Astrocyte (in vitro differentiated cells and primary cell): ENCODE results near the gene MNT. TPM values are rescaled to one million over a fixed set of nuclear protein-coding genes. Genes with fewer than 3 reads are reported as not detected.

Experiments used
- DNase-seq: peaks from one replicate; pipeline ENCODE4 v3.0.0-alpha.2; 2010; ENCODE audit warnings: low read depth
- FAIRE-seq: peaks from 2 replicates; lab custom pipeline; 2011; peaks lifted over from hg19 to GRCh38; lab: Jason Lieb, UNC
- H2AFZ ChIP-seq: 2 replicates; pipeline ENCODE4 v1.6.0; 2012; ENCODE audit warnings: low read depth, low read length, inconsistent platforms
- H3K27ac ChIP-seq: 2 replicates; pipeline ENCODE4 v1.5.1; 2011; ENCODE audit warnings: low read depth, low read length, inconsistent platforms
- H3K27me3 ChIP-seq: 2 replicates; pipeline ENCODE4 v1.6.0; 2011; ENCODE audit warnings: low read length, inconsistent platforms; ENCODE audit not compliant: insufficient read depth
- H3K36me3 ChIP-seq: 2 replicates; pipeline ENCODE4 v1.5.1; 2011; ENCODE audit warnings: low read length, inconsistent platforms; ENCODE audit not compliant: insufficient read depth
- H3K4me1 ChIP-seq: 2 replicates; pipeline ENCODE4 v1.5.1; 2011; ENCODE audit warnings: low read length, inconsistent platforms; ENCODE audit not compliant: insufficient read depth
- H3K4me2 ChIP-seq: 2 replicates; pipeline ENCODE4 v1.6.0; 2012; ENCODE audit warnings: low read length, inconsistent platforms
- H3K4me3 ChIP-seq: 2 replicates; pipeline ENCODE4 v1.5.1; 2011; ENCODE audit warnings: low read depth, mild to moderate bottlenecking, low read length, inconsistent platforms; ENCODE audit not compliant: insufficient read depth
- H3K79me2 ChIP-seq: 2 replicates; pipeline ENCODE4 v1.6.0; 2012; ENCODE audit warnings: mild to moderate bottlenecking, low read length, inconsistent platforms; ENCODE audit not compliant: insufficient read depth
- H3K9ac ChIP-seq: 2 replicates; pipeline ENCODE4 v1.6.0; 2012; ENCODE audit warnings: mild to moderate bottlenecking, low read length, inconsistent platforms
- H3K9me3 ChIP-seq: 2 replicates; pipeline ENCODE4 v1.5.1; 2012; ENCODE audit warnings: low read depth, mild to moderate bottlenecking, low read length, inconsistent platforms; ENCODE audit not compliant: insufficient read depth
- H4K20me1 ChIP-seq: 2 replicates; pipeline ENCODE4 v1.6.0; 2012; ENCODE audit warnings: low read length, inconsistent platforms; ENCODE audit not compliant: insufficient read depth
- H3K27ac Mint-ChIP-seq: one replicate; pipeline ENCODE4 v1.8.0; 2021; ENCODE audit warnings: mild to moderate bottlenecking, mixed read lengths; ENCODE audit not compliant: unreplicated experiment
- H3K27me3 Mint-ChIP-seq: one replicate; pipeline ENCODE4 v1.8.0; 2021; ENCODE audit warnings: low read depth, mixed read lengths; ENCODE audit not compliant: unreplicated experiment
- H3K36me3 Mint-ChIP-seq: one replicate; pipeline ENCODE4 v1.8.0; 2021; ENCODE audit warnings: low read depth, mixed read lengths; ENCODE audit not compliant: unreplicated experiment
- H3K4me1 Mint-ChIP-seq: one replicate; pipeline ENCODE4 v1.8.0; 2021; ENCODE audit warnings: low read depth, mixed read lengths; ENCODE audit not compliant: unreplicated experiment
- H3K4me3 Mint-ChIP-seq: one replicate; pipeline ENCODE4 v1.8.0; 2021; ENCODE audit warnings: mild to moderate bottlenecking, moderate library complexity, mixed read lengths; ENCODE audit not compliant: unreplicated experiment
- H3K9me3 Mint-ChIP-seq: one replicate; pipeline ENCODE4 v1.8.0; 2021; ENCODE audit warnings: mild to moderate bottlenecking, mixed read lengths; ENCODE audit not compliant: unreplicated experiment
- EZH2 ChIP-seq: IDR thresholded peaks from 2 replicates; pipeline ENCODE4 v1.6.1; 2012; ENCODE audit warnings: mild to moderate bottlenecking, low read length, inconsistent platforms; ENCODE audit not compliant: insufficient read depth
- total RNA-seq: library from RNA; stranded (reverse); gene quantifications from 2 replicates; pipeline ENCODE4 v1.2.1, GENCODE V29; 2021
- TF ChIP-seq, protein P1 (sequence below): IDR thresholded peaks from 2 replicates; pipeline ENCODE4 v1.5.1; 2011; ENCODE audit warnings: low read depth, mild to moderate bottlenecking, inconsistent platforms, low read length, moderate library complexity; ENCODE audit not compliant: insufficient read depth

MNT gene
- total RNA-seq, 1 donor from 2014 or later, result 29.1 TPM

DNA sequence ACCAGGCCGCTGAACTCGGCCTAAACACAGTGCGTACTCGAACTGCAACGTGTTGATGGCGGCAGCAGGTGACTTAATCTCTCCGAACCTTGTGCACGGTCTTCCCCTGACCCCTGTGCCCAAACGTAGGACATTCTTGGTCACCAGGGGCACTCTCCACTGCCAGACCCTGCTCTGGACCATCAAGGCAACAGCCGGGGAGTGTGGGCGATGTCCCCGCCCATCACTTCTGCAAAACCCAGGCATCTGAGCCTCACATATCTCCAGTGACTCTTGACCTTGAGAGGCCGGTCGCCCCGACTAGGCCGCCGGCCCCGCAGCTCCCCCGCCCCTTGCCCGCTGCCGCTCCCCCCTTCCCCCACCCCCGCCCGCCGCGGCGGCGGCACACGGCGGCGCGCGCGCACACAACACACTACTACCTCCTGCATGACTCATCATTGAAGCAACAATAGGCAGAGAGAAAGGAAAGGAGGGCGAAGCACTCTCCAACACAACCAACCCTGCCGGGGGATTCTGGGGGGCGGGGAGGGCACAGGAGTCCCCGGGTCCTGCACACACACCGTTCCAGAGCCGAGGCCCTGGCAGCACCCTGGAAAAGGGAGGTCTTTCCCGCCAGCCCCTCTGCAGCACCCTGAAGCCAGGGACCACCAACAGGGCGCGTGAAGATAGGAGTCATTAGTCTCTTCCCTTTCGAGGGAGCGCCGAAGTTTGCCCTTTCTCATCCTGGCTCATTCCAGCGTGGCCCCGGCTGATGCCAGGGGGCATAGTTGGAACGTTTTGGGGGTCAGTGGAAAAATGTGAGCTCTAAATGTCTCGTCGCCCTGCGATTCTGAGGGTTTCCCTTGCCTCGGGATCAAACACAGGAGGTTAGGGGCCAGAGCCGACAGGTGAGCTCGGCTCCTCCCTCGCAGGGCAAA is 1.9 kb downstream of the MNT start:
- FAIRE-seq (no peak), DNase-seq (peak; percentile 73)
- TF ChIP-seq EZH2, result no peak
- TF ChIP-seq, protein P1, sequence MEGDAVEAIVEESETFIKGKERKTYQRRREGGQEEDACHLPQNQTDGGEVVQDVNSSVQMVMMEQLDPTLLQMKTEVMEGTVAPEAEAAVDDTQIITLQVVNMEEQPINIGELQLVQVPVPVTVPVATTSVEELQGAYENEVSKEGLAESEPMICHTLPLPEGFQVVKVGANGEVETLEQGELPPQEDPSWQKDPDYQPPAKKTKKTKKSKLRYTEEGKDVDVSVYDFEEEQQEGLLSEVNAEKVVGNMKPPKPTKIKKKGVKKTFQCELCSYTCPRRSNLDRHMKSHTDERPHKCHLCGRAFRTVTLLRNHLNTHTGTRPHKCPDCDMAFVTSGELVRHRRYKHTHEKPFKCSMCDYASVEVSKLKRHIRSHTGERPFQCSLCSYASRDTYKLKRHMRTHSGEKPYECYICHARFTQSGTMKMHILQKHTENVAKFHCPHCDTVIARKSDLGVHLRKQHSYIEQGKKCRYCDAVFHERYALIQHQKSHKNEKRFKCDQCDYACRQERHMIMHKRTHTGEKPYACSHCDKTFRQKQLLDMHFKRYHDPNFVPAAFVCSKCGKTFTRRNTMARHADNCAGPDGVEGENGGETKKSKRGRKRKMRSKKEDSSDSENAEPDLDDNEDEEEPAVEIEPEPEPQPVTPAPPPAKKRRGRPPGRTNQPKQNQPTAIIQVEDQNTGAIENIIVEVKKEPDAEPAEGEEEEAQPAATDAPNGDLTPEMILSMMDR, result no peak
- peak overlapping the region; percentile 88 for H3K4me3 Mint-ChIP-seq
- Histone ChIP-seq H3K27ac (peak overlapping the region; percentile 100), H3K79me2 (peaks cover 60% of the 10 kb centered on the region), H3K9ac (peak overlapping the region; percentile 98), H3K36me3 (no peaks in the 10 kb centered on the region), H3K27me3 (no peaks in the 10 kb centered on the region), H4K20me1 (peaks cover 28% of the 10 kb centered on the region), H3K4me3 (peak overlapping the region; percentile 84), H2AFZ (no peak overlapping the region), H3K4me1 (peaks cover 53% of the 10 kb centered on the region), H3K9me3 (no peaks in the 10 kb centered on the region), H3K4me2 (peak overlapping the region; percentile 93)
- peak overlapping the region; percentile 93 for H3K27ac Mint-ChIP-seq
- no peaks in the 10 kb centered on the region for H3K36me3 Mint-ChIP-seq
- H3K9me3 Mint-ChIP-seq, result no peaks in the 10 kb centered on the region
- H3K4me1 Mint-ChIP-seq, result peaks cover 32% of the 10 kb centered on the region
- no peaks in the 10 kb centered on the region for H3K27me3 Mint-ChIP-seq

DNA sequence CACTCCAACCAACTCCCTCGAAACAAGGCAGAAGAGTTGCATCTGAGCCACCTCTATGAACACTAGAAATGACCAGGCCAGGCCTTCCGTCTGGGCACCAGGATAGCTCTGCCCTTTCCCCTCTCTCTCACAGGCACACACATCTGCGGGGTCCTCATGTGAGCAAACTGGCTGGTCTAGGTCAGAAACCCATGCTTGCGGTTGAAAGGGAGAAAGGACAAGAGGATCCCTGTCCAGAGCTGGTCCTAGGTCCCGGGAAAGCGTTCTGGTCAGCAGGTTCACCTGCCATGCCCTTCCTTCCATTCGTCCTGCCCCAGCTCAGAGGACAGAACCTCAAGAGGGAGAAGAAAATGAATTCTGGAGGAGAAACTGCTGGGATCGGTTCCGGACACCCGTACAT is 2.7 kb downstream of the MNT start:
- peak overlapping the region; percentile 78 for H3K27ac ChIP-seq
- peak overlapping the region; percentile 84 for H3K4me3 ChIP-seq
- no peak for TF ChIP-seq EZH2
- TF ChIP-seq, protein P1, result no peak
- peak overlapping the region; percentile 88 for H3K4me3 Mint-ChIP-seq
- peaks cover 32% of the 10 kb centered on the region for H3K4me1 Mint-ChIP-seq
- no peaks in the 10 kb centered on the region for H3K36me3 ChIP-seq
- H3K9me3 ChIP-seq, result no peaks in the 10 kb centered on the region
- no peaks in the 10 kb centered on the region for H3K9me3 Mint-ChIP-seq
- peaks cover 60% of the 10 kb centered on the region for H3K79me2 ChIP-seq
- peaks cover 28% of the 10 kb centered on the region for H4K20me1 ChIP-seq
- H3K4me2 ChIP-seq, result peak overlapping the region; percentile 93
- no peak for DNase-seq
- H3K27me3 ChIP-seq, result no peaks in the 10 kb centered on the region
- no peak overlapping the region for H2AFZ ChIP-seq
- H3K4me1 ChIP-seq, result peaks cover 57% of the 10 kb centered on the region
- peak overlapping the region; percentile 90 for H3K27ac Mint-ChIP-seq
- no peak for FAIRE-seq
- H3K27me3 Mint-ChIP-seq, result no peaks in the 10 kb centered on the region
- no peaks in the 10 kb centered on the region for H3K36me3 Mint-ChIP-seq
- H3K9ac ChIP-seq, result peak overlapping the region; percentile 98
